GM15510 (cell line): ENCODE measurements around the gene HTD2.
A peak's percentile ranks its signal among the peaks of the same experiment; 100 is the strongest.

Source experiments
- POLR2A ChIP-seq: IDR thresholded peaks from 3 replicates; pipeline ENCODE4 v1.6.1; 2011; ENCODE audit warnings: borderline replicate concordance; ENCODE audit not compliant: insufficient read length; ENCODE audit errors: extremely low read depth

Gene HTD2

DNA sequence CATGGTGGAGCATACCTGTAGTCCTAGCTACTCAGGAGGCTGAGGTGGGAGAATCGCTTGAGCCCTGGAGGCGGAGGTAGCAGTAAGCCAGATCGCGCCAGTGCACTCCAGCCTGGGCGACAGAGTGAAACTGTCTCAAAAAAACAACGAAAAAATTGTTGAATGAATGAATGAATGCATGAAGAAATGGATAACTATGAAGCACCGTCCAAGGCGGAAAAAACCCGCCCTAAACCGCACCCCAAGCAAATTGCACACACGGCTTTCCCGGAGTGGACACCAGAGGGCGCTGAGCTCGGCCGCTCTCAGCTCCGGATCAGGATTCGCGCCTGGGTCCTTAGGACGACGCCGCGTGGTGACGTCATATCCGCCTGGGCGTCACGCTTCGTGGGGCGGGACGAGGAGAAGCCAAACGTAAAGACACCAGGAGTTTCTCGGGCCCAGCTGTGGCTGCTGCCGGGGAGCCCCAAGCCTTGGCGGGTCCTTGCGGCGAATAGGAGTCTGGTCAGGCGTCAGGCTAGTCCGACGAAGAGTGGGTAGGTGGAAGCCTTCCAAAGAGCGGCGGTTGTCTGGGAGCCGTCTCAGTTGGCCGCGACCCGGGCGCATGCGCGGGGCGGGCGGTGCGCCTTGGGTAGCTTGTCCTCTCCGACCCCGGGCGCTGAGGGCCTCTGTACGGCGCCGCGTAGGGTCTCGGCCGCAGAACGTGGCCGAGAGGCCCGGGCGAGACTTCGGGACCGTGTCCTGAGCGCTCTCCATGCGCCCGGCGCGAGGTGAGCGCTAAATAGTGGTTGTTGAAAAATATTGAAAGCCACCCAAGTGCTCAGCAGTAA, at the start of gene HTD2, which contains the start of gene RPP14:
HTD2 (plus strand) TSS at position 639 of the 830 bp plus-strand sequence. CDS start 11,094 bp downstream, outside the sequence.
RPP14 (plus strand) TSS at position 364 of the 830 bp plus-strand sequence. CDS start 4,085 bp downstream, outside the sequence.
- peak; percentile 85 for TF ChIP-seq POLR2A

DNA sequence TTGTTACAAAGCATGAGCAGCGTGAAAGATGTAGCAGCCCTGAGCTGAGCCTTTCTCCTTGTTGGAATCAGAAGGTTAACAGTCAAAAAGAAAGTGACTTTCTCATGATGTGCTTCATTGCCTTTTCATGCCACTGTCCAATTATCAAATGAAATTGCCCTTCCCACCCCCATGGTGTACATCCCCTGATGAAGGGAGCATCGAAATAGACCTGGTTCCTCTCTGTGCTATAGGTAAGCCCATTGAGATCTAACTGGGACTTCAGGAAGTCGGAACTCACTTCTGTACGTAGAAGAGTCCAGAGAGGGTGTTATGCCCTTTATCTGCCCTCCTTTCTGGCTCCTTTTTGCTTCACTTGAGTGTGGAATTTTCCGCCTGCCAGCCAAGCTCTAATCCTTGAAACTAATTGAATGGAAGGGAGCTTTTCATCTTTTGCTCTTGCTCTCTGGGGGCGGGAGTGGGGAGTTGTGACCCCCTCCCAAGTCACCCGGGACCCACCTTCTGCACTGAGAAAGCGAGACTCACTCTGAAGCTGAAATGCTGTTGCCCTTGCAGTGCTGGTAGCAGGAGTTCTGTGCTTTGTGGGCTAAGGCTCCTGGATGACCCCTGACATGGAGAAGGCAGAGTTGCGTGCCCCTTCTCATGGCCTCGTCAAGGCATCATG, 47.8 kb upstream of the HTD2 start:
- TF ChIP-seq POLR2A, result no peak

DNA sequence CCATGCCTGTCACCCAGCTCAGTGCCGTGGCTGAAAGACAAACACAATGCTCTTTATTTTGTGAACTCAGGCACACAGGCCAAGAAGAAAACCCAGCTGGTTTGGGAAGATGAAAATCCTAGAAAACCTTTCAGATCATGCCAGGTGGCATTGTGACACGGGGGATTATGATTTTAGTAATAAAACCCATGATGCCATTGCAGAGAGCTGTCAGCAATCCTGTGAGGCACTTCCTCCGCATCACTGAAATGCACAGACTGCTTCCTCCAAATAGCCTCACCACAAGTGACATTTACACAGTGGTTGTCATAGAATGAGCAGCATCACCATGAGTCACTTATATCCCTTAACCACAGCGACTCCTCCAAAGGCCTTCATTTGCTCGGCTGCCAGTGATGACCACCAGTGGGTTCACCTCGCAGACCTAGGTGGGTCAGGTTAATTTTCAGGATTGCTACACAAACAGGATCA, 46.0 kb upstream of the HTD2 start:
- TF ChIP-seq POLR2A, result no peak

DNA sequence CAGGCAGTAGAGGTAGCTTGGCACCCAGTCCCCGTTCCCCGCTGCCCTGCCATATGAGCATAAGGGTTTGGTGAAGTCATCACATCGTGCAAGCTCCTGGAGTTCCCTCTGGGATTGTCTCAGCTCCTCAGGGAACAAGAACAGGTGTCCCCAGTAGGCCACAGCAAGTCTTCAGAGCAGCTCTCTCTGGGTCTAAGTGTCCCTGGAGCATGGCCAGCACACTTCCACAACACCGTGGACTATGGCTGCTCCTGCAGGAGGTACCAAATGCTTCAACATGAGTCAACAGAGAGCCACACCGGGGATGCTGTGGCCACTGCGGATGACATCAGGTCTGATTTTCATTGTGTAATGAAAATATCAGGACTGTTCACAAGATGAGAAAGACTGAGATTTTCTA, 45.6 kb upstream of the HTD2 start:
- no peak for TF ChIP-seq POLR2A

DNA sequence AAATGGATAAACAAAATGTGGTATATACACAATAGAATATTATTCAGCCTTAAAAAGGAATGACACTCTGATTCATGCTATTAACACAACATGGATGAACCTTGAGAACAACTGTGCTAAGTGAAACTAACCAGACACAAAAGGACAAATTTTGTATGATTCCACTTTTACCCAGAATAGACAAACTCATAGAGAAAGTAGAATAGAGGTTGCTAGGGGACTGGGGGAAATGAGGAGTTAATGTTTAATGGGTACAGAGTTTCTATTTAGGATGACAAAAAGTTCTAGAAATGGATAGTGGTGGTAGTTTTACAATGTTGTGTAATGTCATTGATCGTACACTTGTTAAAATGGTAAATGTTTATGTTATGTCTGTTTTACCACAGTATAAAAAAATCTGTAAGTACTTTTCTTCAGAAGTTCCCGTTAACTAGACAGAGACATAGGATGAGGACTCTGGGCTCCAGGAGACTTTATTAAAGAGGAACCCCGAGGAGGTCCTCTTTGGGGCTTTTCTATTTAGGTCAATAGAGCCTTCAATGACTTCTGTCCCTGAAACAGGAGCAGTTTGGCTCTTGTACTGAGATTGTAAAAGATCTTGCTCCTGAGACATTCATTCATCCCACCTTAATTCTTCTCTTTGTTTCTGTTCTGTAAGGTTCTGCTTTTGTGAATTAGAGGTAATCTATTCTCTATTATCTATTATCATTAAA, 44.2 kb upstream of the HTD2 start:
- TF ChIP-seq POLR2A, result no peak

DNA sequence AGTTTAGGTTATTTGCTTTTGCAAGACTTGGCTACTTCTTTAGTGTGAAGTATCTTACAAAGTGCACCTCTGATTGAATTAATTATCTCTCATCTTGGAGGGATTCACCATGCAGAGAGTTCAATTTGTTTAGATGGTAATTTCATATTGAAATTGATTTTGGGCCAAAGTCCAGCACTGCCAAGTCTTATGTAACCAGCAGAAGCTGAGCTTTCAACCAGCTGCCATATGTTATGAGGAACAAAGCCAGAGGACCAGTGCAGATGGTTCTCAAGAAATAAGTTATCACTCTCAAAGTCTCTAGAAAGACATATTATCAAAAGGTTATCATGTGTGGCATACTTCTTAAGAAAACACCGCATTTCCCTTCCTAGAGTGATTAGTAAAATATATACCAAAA, 39.7 kb upstream of the HTD2 start:
- no peak for TF ChIP-seq POLR2A

DNA sequence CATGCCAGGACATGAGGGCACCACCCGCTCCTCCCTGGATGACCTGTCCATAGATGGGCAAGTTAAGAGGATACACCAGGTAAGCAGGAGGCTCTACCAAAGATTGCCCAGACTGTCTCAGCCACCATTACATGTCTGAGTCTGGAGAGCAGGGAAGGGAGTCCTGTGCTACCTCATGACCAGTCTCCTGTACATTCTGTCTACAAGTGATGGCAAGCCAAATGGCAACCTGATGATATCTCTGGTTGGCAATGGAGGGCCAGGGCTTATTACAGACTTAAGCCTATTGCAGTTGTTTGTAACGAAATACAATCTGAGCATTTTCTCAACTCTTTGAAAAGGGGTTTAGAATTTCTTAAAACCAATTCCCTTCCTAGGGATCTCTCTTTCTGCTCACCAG, 37.0 kb upstream of the HTD2 start:
- no peak for TF ChIP-seq POLR2A

DNA sequence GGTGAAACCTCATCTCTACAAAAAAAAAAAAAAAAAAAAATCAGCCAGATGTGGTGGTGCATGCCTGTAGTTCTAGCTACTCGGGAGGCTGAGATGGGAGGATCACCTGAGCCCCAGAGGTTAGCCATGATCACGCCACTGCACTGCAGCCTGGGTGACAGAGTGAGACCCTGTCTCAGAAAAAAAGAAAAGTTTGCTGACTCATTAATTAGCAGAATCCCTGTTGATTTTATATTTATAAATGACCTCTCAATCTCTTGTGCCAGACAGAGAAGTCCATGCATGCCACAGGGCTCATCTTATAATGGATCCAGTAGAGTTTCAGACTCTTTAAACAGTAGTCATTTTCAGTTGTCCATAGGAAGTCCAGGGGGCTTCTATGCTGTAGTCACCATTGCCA, 35.8 kb upstream of the HTD2 start:
- TF ChIP-seq POLR2A, result no peak

DNA sequence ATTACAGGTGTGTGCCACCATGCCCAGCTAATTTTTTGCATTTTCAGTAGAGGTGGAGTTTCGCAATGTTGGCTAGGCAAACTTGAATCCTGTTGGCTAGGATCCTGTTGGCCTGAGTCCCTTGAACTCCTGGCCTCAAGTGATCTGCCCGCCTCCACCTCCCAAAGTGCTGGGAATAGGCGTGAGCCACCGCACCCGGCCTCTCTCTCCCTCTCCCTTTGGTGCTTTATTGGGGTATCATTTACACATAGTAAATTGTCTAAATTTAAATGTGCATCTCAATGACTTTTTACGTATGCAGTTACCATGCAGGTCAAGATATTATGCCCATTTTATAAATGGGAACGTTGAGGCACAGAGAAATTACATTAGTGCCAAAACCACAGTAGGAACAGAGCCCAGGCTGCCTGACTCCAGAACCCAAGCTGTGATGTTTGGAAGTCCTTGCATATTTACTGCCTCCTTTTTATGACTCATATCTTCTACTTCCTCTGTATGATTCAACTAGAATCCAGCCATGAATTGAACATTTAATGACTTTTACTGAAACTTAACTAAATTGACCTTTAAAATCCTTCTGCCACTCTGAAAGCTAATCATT, 34.3 kb upstream of the HTD2 start:
- no peak for TF ChIP-seq POLR2A

DNA sequence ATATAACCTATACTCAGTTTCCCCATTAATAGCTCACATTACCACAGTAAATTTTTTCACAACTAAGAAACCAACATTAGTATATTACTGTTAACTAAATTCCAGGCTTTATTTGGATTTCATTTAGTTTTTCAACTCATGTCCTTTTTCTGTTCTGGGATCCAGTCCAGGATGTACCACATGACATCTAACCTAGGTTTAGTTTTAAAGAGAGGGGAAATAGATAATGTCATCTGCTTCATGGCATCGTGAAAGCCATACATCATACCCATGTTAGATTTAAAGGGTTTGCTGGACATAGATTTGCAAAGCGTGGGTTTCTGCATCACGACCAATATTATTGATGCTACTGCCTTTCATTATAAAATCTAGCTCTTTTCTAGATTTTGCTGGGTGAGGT, 33.4 kb upstream of the HTD2 start:
- no peak for TF ChIP-seq POLR2A

DNA sequence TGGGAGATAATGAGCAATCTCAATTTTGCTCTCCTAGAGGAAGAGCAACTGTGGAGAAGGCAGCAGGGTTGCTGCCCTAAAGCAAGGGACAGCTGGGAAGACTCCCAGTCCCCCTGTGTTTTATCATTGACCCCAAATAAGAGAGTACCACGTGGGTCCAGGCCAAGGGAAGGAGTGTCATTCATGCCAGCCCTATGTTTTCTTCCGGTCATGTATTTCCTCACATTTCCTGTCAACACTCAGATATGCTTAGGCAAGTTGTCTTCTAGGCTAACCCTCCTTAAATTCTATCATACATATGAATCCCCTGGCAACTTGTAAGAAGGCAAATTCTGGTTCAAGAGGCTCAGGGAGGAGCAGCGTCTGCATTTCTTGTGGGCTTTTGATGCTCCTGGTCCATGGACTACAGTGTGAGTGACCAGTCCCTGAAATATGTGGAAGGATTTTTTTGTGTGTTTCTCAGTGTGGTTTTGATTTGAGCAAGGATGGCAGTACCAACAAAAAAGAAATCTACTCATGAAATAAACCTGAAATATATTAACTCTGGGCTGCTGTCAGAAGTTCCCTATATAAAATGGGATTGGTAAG, 32.2 kb upstream of the HTD2 start:
- no peak for TF ChIP-seq POLR2A

DNA sequence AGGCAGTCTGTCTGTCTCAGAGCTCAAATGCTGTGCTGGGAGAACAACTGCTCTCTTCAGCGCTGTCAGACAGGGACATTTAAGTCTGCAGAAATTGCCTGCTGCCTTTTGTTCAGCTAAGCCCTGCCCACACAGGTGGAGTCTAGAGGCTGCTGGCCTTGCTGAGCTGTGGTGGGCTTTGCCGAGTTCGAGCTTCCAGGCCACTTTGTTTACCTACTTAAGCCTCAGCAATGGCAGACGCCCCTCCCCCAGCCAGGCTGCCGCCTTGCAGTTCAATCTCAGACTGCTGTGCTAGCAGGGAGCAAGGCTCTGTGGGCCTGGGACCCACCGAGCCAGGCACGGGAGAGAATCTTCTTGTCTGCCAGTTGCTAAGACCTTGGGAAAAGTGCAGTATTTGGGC, 25.3 kb upstream of the HTD2 start:
- no peak for TF ChIP-seq POLR2A

DNA sequence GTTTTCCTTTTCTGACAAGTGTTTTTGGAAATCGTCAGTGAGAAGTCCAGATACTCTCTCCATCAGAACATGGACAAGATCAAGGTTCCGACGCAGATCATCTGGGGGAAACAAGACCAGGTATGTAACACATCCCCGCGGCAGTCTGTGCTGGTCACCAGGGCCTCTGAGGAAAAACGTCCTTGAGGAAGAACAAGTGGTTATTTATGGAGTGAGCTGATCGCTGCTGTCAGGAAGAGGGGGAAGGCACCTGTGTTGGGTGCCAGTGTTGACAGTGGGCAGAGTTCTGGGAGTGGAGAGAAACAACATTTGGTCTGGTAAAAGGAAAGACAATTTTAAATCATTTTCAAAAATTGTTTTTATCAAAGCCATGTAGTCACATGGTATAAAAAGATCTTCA, 21.0 kb upstream of the HTD2 start:
- no peak for TF ChIP-seq POLR2A

DNA sequence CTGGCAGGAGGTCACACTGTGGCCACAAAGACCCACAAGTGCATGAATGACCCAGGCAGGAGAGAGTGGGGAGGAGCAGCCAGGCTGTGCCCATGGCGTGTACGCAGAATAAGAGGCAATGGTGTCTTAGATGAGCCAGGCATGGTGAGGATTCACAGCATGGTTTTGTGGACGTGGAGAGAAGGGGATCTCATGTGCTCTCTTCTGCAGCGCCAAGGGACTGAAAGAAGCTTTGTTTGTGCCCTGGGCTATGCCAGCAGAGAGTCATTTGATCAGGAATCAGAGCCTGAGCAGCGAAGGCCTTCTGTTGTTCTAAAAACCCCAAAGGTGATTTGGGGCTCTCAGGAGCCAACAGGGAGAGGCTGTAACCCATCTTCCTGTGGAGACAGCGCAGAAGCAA, 19.0 kb upstream of the HTD2 start:
- TF ChIP-seq POLR2A, result no peak
